GM21529 (cell line): Measurements from ENCODE around the gene NDEL1.

Experiments used
- ATAC-seq: cut with Tn5 transposase; IDR thresholded peaks from one replicate; pipeline ENCODE4 v1.9.1; 2021; ENCODE audit not compliant: unreplicated experiment

Gene NDEL1

GRCh38 chr17:8455665-8456209 is 20.1 kb downstream of the NDEL1 start:
- no peak for ATAC-seq

DNA sequence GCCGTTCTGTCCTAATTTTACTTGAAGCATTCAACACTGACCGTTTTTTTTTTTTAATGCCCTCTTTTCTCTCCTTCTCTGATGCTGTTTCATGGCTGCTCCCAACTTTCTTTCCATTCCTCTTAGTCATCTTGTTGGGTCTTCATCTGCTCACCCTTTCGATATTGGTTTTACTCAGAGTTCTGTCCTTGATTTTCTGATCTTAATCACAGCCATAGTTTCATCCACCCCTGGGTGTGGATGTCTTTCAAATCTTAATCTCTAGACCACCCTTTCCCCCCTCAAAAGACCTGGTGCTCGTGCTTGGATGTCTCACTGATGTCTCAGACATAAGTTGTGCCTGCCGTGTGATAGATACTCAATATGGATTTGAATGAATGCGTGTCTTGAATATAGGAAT is 22.4 kb downstream of the NDEL1 start:
- ATAC-seq = no peak

- ATAC-seq = no peak
Measured at GRCh38 chr17:8459107-8459506, 23.4 kb downstream of the NDEL1 start.

DNA sequence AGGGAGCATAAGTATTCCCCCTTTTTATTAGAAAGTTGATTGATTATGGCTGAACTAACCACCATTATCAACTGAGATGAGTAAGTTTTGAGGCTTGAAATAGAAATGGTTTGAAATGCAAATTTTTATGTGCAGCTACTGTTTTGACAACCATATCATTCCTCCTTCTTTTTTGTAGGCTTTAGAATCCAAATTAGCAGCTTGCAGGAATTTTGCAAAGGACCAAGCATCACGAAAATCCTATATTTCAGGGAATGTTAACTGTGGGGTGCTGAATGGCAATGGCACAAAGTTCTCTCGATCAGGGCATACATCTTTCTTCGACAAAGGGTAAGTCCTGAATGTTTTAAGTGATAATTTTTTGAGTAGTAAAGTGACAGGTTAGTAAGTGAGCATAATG is 24.1 kb downstream of the NDEL1 start:
- no peak for ATAC-seq

GRCh38 chr17:8462564-8462963 is 26.9 kb downstream of the NDEL1 start:
- ATAC-seq = no peak

GRCh38 chr17:8463099-8463498 is 27.4 kb downstream of the NDEL1 start:
- no peak for ATAC-seq

DNA sequence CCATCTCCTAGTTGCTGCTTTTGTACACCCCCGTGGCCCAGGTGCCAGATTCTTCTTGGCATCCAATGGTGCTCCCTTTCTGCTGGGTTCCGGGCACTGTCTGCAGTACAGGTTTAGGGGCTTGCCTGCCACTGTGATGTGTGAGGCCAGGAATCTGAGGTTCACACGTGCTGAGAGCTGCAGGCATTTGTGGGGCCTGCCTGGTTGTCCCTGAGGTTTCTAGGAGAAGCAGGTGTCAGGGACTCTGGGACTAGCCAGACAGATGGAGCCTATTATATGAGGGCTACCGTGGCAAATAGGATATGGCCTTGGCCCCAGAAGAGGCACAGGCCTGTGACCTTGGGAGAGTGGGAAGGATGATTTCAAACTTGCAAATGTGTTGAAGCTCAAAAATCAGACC is 29.3 kb downstream of the NDEL1 start:
- ATAC-seq = no peak

- no peak for ATAC-seq
Measured at GRCh38 chr17:8465356-8465755, 29.7 kb downstream of the NDEL1 start.

GRCh38 chr17:8465759-8466158 is 30.1 kb downstream of the NDEL1 start:
- no peak for ATAC-seq

DNA sequence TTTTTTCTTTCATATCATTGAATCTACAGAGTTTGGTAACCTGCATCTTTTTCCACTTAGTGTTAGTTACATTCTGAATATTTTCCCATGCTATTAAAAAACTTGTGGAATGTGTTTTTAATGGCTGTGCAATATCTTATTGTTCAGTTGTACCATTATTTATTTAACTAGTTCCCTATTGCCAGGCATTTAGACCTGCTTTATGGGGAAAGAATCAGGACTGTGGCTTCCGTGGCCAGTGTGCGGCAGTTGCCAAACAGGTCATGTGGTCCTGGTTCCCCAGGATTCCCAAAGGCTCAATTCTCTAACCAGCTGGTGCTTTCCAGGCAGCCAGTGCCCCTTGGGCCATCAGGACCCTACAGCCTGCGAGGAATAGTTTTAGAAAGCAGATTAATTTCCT is 30.8 kb downstream of the NDEL1 start:
- no peak for ATAC-seq

DNA sequence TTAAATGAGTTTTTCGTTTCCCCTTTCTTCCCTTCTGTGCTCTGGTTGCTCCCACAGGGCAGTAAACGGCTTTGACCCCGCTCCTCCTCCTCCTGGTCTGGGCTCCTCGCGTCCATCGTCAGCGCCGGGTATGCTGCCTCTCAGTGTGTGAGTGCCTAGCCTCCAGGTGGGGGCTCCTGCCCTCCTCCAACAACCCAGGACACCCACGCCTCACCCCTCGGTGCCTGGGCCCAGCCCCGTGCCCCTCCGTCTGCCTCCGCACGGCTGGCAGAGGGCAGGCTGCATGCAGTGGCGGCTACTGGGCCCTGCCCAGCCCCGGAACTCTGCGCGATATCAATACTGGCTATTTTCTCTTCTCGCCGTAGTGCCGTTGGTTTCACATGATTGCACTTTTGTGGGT is 31.2 kb downstream of the NDEL1 start:
- ATAC-seq = no peak

GRCh38 chr17:8467527-8467926 is 31.8 kb downstream of the NDEL1 start:
- ATAC-seq = no peak

GRCh38 chr17:8468127-8468526 is 32.4 kb downstream of the NDEL1 start:
- ATAC-seq = no peak

DNA sequence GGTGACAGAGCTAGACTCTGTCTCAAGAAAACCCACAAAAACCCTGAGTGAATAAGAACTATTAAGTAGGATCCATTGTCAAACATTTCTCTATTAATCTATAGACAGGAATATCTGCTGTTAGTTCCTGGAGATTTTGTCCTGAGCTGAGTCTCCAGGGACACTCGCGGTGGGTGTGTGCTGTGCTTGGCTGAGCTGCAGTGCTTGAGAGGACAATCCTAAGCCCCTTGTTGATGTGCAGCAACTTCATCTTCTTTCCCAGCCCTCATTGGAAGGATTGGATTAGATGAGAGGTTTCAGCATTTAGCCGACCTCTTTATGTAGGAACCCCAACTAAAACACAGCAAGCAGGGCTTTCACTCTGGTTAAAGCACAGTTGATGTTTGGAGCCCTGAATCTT is 33.3 kb downstream of the NDEL1 start:
- no peak for ATAC-seq

GRCh38 chr17:8469964-8470363 is 34.3 kb downstream of the NDEL1 start:
- ATAC-seq = no peak

DNA sequence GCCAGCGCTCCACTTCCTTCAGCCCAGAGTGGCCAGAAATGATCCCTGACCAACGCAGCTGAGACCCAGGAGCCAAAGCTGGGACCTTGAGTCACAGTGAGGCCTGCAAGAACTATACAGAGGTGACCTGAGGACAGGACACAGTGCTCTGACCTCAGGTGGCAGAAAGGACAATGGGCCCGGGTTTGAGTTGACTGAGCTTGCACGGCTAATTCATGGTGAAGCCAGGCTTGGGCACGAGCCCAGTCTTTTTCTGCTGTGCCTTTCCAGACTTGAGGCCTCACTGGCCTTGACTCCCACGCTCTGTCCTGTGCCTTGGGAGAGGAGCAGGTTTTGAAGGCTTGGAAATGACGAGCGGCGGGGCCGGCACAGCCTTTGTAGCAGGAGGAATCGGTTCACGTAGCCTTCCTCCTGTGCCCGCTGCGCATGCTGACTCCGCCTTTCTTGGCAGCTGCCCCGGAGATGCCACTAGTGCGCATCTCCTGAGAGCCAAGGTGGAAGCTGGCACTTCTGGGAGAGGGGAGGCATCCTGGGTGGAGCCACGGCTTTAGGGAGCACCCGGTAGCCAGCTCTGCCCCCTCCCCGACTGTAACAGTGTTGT is 34.9 kb downstream of the NDEL1 start:
- no peak for ATAC-seq

GRCh38 chr17:8472663-8473062 is 37.0 kb downstream of the NDEL1 start:
- ATAC-seq = no peak

GRCh38 chr17:8473451-8474192 is 37.9 kb downstream of the NDEL1 start:
- no peak for ATAC-seq

DNA sequence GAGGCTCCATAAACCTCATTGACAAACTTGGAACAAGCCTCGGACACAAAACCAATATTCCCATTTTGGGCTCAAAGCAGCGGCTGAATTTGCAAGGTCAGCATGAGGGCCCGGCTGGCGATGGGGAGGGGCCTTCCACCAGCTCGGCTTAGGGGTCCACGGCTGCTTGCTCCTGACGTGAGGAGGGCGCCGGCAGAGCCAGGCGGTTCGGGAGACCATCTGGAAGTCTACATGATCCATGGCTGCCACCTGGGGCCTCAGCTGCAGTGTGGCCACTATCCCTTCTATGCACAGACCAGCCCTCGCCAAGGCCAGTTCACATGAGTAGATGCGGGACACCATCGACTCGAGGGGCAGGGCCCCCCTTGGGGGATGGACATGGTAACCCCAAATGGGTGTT is 39.1 kb downstream of the NDEL1 start:
- no peak for ATAC-seq

DNA sequence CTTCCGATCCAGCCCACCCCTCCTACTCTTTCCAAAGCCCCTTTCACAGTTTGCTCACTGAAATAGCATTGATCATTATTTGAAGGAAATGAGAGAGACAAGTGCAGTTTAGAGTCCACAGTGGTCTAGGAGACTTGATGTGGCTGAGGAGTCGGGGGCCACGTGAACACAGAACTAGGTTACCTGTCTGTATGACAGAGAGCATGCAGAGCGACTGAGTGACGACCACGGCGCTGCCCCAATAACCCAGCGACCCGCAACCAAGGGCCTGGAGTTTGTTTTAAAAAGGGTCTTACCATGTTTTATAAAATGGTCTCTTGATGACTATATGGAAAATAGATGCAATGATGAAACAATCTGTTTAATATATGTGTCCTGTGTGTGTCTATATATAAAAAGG is 39.5 kb downstream of the NDEL1 start:
- ATAC-seq = no peak

DNA sequence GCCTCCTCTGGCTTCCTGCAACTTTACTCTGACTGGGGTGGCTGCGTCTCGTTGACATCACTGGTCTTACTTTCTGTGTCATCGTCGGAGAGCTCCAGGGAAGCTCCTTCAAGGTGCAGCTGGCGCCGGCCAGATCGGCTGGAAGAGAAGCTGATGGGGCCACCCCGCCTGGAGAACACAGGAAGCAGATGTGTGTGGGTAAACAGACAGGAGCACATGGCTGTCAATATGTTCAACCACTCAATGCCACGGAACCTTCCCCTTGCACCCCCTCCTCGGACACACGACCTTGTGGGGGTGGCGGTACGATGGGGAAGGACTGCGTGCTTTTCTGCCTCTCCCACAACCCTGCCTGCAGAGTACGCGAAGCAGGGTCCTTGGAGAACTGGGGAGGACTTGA is 40.1 kb downstream of the NDEL1 start:
- ATAC-seq = no peak

DNA sequence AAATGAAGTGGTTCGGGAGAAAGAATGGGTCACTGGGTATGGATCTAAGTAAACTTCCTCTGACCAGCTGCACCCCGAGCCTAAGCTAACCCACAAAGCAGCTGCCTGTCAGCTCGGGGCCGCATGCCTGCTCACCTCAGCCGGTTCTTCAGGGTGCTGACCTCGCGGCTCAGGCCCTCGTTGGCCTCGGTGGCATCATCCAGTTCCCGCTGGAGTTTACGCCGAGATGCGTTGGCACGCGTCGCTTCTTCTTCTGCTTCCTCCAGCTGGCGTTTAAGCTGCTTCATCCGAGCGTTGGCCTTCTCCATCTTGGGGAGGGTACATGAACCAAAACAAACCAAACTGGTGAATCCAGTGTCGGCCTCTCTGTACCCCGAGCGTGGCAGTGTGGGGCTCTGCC is 41.1 kb downstream of the NDEL1 start:
- no peak for ATAC-seq

GRCh38 chr17:8477171-8477570 is 41.5 kb downstream of the NDEL1 start:
- ATAC-seq = no peak
